NB4 (cell line): ENCODE data around the gene HSPB6.

Source experiments
- DNase-seq: peaks from one replicate; pipeline ENCODE4 v3.0.0; 2010; ENCODE audit warnings: low read depth
- H3K4me3 ChIP-seq: one replicate; pipeline ENCODE4 v1.5.1; 2011; ENCODE audit warnings: mild to moderate bottlenecking, low read depth, low read length, moderate library complexity
- CTCF ChIP-seq: IDR thresholded peaks from one replicate; pipeline ENCODE4 v1.5.1; 2012; ENCODE audit warnings: low read depth, low read length
- MYC ChIP-seq: IDR thresholded peaks from 2 replicates; pipeline ENCODE4 v1.6.1; 2011; ENCODE audit warnings: low read depth, low read length
- POLR2A ChIP-seq: IDR thresholded peaks from 2 replicates; pipeline ENCODE4 v1.6.1; 2011; ENCODE audit warnings: mild to moderate bottlenecking; ENCODE audit not compliant: insufficient read length; ENCODE audit errors: extremely low read depth
- TF ChIP-seq, protein P1 (sequence below): IDR thresholded peaks from 2 replicates; pipeline ENCODE4 v1.6.1; 2011; ENCODE audit warnings: low read depth, low read length

Gene HSPB6, protein sequence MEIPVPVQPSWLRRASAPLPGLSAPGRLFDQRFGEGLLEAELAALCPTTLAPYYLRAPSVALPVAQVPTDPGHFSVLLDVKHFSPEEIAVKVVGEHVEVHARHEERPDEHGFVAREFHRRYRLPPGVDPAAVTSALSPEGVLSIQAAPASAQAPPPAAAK

DNA sequence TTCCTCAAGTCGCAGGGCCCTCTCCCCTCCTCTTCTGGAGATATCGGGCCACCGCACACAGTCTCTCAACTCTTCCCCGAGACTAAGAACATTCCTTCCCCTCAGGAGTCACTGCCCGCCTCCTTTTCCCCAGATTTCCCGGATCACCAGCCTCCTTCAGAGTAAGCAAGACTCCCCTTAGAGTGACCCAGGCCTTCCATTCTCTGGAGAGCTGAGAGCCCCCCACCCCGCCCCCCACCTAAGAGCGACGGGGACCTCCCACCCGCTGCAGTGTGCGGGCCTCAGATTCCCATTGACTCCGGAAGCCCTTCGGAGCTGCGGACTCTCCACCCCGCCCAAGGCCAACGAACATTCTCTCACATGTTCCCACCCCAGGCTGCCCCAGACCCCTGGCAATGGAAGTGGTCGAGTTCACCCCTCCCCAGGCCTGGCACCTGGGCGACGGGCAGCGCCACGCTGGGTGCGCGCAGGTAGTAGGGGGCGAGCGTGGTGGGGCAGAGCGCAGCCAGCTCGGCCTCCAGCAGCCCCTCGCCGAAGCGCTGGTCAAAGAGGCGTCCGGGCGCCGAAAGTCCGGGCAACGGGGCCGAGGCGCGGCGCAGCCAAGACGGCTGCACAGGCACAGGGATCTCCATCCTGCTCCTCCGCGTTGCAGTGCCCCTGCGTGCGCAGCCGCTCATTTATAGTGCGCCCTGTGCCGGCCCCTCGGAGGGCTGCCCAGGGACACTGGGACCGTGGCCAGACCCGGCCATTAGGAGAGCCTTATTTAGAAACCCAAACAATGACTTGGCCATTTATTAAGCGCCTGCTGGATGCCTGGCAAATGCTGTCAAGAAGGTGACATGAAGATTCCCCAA is at the start of gene HSPB6:
Gene HSPB6, minus strand, starts transcription at position 653 of the 854 bp plus-strand sequence. Its CDS starts 21 bp downstream, at position 632.
- TF ChIP-seq, protein P1, sequence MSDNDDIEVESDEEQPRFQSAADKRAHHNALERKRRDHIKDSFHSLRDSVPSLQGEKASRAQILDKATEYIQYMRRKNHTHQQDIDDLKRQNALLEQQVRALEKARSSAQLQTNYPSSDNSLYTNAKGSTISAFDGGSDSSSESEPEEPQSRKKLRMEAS: no peak
- TF ChIP-seq POLR2A (no peak), MYC (no peak), CTCF (no peak)
- no peak for DNase-seq
- peak within 1 kb of the TSS; percentile 48 for H3K4me3 ChIP-seq

- no peak overlapping the region for H3K4me3 ChIP-seq
- TF ChIP-seq MYC (no peak), POLR2A (no peak), CTCF (no peak)
- TF ChIP-seq, protein P1: no peak
- no peak for DNase-seq
These were observed 49.8 kb upstream of the HSPB6 start for GRCh38 chr19:35806597-35806996.

GRCh38 chr19:35805526-35806102 is 48.8 kb upstream of the HSPB6 start:
- TF ChIP-seq POLR2A: no peak
- TF ChIP-seq, protein P1: no peak
- no peak for TF ChIP-seq CTCF
- no peak for TF ChIP-seq MYC
- DNase-seq: no peak
- H3K4me3 ChIP-seq: no peak overlapping the region

DNA sequence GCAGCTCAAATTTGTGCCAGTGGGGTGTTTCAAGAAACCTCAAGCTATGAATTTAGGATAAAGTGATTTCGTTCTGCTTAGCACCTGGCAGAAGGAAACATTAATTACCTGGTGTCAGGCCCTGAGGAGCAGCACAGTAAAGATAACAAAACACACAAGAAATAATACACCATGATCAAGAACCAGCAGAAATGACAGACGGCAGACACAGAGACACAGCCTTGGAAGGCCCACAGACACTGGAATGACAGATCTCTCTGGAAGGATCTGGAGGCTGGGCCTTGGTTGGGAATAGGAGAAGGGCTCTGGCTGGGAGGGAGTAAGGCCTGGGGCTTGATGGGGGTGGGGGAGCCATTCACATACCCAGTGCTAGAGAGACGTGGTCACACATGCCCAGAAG is 45.0 kb upstream of the HSPB6 start:
- H3K4me3 ChIP-seq: no peak overlapping the region
- TF ChIP-seq, protein P1: no peak
- TF ChIP-seq MYC: no peak
- no peak for TF ChIP-seq CTCF
- no peak for TF ChIP-seq POLR2A
- DNase-seq: no peak

DNA sequence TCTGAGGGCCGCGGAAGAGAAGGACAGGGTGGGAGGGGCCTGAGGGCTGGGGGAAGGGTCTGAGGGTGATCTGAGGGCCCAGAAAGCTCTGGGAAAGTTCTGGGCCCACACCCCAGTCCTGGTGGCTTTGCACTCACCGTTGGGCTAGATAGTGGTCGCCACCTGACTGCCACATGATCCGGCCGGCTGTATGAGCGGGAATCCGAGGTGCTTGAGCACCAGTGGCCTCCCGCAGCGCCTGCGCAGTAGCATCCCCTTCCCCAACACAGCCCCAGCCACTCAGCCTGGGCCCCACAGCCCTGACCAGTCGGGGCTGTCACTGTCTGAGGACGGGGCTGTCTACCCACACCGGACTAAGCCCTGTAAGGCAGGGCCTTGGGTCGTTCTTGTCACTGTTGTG is 40.8 kb upstream of the HSPB6 start:
- H3K4me3 ChIP-seq: no peak overlapping the region
- DNase-seq: no peak
- TF ChIP-seq CTCF: no peak
- TF ChIP-seq MYC: no peak
- TF ChIP-seq POLR2A: no peak
- TF ChIP-seq, protein P1: no peak
